Head of caudate nucleus (tissue), 42 donors: Measurements from ENCODE around the gene CD47.

Experiments
- DNase-seq, 42 donors: peaks; one replicate each; pipeline versions ENCODE4 v3.0.0 to v3.0.0-alpha.2; 2020 to 2021; ENCODE audit warnings: mixed read lengths in 7 of 42
- intact Hi-C: fragments of 100-400 bp; cut with DNase I; formaldehyde crosslinking; loops from one replicate; pipeline ENCODE4 v1.15.0; 2022

CD47 gene

GRCh38 chr3:108097322-108098002, 6.6 kb upstream of the CD47 start:
- DNase-seq = no peak

DNA sequence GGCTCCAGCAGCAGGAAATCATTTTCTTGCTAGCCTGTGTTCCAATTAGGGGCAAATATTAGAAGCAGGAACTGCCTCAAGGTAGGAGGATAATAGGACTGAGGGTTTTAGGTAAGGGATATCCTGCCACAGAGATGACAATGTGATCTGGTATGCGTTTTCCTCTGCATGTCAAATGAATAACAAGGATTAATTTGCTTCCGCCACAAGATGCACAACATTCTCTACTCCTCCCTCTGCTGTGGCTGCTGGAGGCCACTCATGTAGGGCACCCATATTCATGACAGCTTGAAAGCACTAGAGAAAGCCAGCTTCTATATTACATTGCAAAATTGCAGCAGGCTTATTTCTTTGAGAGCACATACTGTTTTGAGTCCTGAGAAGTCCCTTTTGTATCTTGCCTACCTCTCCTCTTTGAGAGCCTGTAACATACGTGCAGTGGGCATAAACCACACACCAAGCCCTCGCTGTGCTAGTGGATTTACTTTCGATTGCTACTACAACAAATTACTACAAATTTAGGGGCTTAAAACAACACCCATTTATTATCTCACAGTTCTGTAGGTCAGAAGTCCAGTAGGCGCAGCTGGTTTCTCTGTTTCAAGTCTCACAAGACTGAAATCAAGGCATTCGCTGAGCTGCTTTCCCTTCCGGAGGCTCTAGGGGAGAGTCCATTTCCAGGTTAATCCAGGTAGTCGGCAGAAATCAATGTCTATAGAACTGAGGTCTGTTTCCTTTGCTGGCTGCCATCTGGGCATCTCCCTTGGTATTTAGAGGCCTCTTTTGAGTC, 5.9 kb upstream of the CD47 start:
- DNase-seq = no peak

More at GRCh38 chr3:108097322-108098002, 6.6 kb upstream of the CD47 start:
- intact Hi-C loops = no loop called here

DNA sequence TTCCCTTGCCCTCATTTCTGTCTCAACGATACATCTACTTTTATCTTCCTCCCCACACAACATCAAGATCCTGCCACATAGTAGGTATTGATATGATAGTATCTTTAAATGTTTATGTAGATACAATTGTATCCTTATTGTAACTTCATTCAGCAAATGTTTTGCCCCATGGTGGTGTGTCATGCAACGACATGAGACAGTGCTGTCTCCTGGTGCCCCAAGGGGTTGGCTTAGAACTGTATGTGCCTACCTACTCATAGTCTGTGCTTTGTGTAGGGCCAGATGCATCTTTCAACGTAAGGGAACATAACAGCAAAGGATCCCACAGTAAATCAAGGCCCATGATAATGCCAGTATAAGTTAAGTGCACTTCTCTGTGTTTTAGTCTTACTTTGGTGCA, 2.8 kb upstream of the CD47 start:
- intact Hi-C loops = loop anchor here (5.0 kb wide), 1 partner anchor 166 kb away; no protein-coding TSS in a partner anchor

More for the DNA sequence above, 5.9 kb upstream of the CD47 start:
- intact Hi-C loops = no loop called here

GRCh38 chr3:108093021-108093420, 2.2 kb upstream of the CD47 start:
- intact Hi-C loops = loop anchor here (5.0 kb wide), 1 partner anchor 166 kb away; no protein-coding TSS in a partner anchor
- no peak for DNase-seq

More for the DNA sequence above, 2.8 kb upstream of the CD47 start:
- no peak for DNase-seq

DNA sequence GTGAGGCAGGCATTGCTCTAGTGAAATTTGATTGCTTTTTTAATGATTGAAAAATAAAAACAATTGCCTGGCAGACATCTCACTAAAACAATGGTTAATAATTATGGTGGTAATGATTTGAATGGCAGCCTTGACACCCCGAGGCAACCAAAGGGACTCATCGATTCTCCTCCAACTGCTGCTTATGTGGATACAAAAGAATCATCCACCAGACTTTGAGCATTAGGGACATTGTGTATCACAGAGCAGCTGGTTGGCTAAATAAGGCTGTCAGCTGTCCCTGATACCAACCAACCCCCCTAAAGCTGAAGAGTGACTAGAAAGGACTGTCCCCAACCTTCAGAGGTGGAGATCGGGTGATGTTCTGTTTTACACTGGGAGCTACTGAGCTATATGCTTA, 1.7 kb upstream of the CD47 start:
- peak in 1 of 42 donors; percentile 12 for DNase-seq
- intact Hi-C loops = loop anchor here (5.0 kb wide), 1 partner anchor 165 kb away; no protein-coding TSS in a partner anchor

GRCh38 chr3:108091498-108092250, 843 bp upstream of the CD47 start:
- intact Hi-C loops = loop anchor here (5.0 kb wide), 1 partner anchor 164 kb away; no protein-coding TSS in a partner anchor
- DNase-seq = peak in 12 of 42 donors; percentile 4 to 50 (median 21)

DNA sequence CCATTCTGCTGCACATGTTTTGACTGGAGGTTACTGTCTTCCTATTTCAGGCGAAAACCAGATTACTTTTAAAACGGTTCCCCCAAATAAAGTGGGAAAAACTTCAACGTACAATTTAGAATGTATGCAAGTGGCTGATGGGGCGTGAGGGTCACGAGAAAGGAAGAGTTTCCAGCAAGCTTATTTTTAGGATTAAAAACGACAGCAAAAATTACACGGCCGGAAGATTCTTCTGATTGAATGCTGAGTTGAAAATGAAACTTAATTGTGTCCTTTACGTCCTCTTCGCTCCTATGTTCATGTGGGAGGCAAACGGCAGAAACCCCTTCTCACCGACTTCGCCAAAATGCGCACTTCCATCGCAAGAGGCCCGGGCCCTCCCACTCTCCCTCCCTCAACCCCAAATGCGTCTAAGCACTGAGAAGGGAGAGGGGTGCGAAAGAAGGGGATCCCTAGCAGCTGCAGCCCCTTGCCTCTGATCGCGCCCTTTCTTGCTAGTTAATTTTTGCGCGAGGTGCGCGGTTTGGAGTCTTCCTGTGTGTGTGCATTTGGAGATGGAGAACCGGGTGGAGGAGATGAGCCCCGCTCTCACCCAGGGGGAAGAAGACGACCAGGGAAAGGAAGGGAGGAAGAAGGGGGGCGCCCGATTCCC, 656 bp downstream of the CD47 start:
- peak in 31 of 42 donors; percentile 21 to 67 (median 47) for DNase-seq
- intact Hi-C loops = loop anchor here (5.0 kb wide), 1 partner anchor 163 kb away; no protein-coding TSS in a partner anchor

GRCh38 chr3:108089579-108089978, 1.3 kb downstream of the CD47 start:
- intact Hi-C loops = no loop called here
- peak in 1 of 42 donors; percentile 10 for DNase-seq

- intact Hi-C loops = no loop called here
- DNase-seq = no peak
These were observed 2.1 kb downstream of the CD47 start for GRCh38 chr3:108088697-108089096.

- DNase-seq = peak in 1 of 42 donors; percentile 8
- intact Hi-C loops = no loop called here
These were observed 2.7 kb downstream of the CD47 start for GRCh38 chr3:108088146-108088545.

GRCh38 chr3:108086653-108087052, 4.2 kb downstream of the CD47 start:
- intact Hi-C loops = no loop called here

GRCh38 chr3:108085810-108086350, 5.0 kb downstream of the CD47 start:
- intact Hi-C loops = no loop called here
- DNase-seq = no peak

More at GRCh38 chr3:108086653-108087052, 4.2 kb downstream of the CD47 start:
- peak in 1 of 42 donors; percentile 15 for DNase-seq

DNA sequence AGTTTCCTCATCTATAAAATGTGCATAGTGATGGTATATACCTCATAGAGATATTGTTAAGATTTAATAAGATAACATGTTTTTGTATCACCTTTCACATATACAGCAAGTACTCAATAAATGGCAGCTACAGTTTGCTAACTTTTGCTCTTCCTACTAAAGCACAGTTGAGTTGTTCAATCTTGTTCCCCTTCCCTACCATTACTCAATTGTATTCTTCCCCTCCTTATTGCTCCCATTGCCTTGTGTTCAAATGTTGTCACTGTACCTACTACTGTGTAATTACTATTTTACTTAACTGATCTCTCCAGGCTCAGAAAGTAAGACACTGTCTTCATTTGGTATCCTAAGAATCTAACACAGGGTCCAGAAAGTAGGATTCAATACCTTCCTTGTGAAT, 5.5 kb downstream of the CD47 start:
- intact Hi-C loops = no loop called here

GRCh38 chr3:108079877-108080276, 11.0 kb downstream of the CD47 start:
- DNase-seq = no peak
- intact Hi-C loops = no loop called here

More for the DNA sequence above, 5.5 kb downstream of the CD47 start:
- no peak for DNase-seq

- no peak for DNase-seq
- intact Hi-C loops = no loop called here
These were observed 11.8 kb downstream of the CD47 start for GRCh38 chr3:108079043-108079442.

DNA sequence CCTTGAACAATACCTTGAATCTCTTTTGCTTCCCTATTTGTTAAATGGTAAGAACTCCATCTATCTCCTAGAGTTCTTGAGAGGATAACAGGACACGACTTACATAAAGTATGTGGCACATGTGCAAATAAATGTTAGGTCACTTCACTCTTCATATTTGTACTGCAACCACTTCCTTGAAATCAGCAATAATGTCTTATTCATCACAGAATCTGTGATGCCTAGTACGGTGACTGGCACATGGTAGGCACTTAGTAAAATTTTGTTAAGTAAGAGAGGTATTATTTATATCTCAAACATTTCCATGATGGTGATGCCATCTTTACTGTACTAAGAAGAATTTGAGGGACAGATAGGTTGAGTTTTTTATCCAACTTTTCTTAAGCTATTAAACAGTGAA, 14.3 kb downstream of the CD47 start:
- DNase-seq = no peak
- intact Hi-C loops = no loop called here

GRCh38 chr3:108073764-108074431, 16.9 kb downstream of the CD47 start:
- DNase-seq = no peak
- intact Hi-C loops = no loop called here

DNA sequence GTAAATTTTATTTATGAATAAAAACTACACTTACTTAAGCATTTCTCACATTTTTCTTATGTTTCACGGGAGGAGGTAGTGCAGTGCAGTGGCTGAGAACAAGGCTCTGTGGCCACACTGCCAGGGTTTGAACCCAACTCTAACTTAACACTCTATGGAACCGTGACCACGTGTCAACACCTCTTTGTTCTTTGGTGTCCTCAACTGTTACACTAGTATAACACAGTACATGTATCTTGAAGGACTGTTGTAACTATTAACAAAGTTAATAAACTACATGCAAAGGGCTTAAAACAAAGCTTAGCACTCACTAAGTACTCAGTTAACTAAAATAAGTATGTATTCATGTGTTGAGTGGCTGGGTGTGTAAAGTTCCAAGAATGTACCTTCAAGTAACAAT, 19.5 kb downstream of the CD47 start:
- DNase-seq = no peak
- intact Hi-C loops = no loop called here
